GM19238 (cell line): Measurements from ENCODE around the gene LRRFIP1.

Experiments used
- DNase-seq: peaks from one replicate; pipeline ENCODE4 v3.0.0; 2011; ENCODE audit warnings: low spot score; ENCODE audit not compliant: insufficient read length

Gene LRRFIP1

DNA sequence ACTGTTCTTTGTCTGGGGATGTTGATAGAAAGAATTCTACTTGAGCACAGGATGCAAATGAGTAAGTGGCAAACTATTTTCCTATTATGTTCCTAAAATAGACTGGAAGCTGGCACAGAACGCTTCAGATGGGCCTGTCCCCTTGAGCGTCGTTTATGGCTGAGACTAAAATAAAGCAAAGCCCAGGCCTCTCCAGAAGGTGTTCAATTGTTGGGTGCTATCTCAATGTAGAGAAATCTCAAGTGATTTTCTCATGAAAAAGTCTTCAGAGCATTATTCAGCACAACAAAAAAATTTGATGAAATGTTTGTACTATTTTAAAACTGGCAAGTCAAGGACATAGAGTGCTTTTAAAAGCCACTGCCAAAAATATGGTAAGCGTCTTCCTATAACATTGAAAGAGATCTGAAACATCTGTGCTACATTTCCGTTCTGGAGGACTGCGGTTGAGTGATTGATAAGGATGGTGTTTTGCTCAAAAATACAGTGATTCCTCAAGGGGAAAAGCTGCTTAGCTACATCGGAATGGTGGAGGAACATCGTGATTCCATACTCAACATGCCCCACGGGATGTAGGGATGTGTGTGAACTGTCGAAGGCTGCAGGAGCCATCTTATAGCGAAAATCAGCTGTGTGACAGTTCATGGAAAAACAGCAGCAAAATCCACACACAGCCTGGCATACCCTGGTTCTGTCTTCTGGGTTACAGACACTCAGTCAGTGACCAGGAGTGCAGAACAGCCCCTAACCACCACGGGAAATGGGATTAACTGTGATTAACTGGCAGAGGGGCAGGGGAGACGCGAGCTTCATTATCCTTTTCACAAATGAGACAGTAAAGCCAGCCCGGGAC lies 10.4 kb upstream of the LRRFIP1 start:
- no peak for DNase-seq

DNA sequence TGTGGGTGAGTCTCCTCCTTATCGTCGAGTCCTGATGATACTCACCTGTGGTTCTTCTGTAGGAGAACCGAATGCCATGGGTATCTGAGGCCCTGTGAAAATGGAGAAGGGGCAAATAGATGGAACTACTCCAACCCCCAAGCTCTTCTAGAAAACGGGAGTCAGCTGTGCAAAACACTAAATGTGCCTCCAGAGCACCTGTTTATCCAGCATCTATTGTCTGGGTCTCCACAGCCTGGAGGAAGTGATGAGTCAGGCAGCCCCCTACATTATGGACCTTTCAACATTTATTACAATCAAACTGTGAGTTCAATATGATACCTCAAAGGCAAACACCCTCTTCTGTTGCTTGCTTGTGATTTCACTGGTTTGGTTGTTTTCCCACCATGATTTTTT lies 9.8 kb upstream of the LRRFIP1 start:
- no peak for DNase-seq

DNA sequence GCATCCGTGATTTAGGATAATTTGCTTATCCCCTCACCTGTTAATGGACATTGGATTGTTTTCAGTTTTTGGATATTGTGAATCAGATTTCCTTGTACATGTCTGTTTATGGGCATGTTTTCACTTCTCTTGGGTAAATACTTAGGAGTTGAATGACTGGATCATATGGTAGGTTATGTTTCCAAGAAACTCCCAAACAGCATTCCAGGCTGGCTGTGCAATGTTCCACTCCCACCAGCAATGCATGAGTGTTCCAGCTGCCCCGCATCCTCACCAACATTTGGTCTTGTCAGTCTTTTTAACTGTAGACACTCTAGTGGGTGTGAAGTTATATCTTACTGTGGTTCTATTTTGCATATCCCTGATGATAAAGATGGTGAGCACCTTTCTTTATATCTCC lies 8.9 kb upstream of the LRRFIP1 start:
- DNase-seq = no peak

DNA sequence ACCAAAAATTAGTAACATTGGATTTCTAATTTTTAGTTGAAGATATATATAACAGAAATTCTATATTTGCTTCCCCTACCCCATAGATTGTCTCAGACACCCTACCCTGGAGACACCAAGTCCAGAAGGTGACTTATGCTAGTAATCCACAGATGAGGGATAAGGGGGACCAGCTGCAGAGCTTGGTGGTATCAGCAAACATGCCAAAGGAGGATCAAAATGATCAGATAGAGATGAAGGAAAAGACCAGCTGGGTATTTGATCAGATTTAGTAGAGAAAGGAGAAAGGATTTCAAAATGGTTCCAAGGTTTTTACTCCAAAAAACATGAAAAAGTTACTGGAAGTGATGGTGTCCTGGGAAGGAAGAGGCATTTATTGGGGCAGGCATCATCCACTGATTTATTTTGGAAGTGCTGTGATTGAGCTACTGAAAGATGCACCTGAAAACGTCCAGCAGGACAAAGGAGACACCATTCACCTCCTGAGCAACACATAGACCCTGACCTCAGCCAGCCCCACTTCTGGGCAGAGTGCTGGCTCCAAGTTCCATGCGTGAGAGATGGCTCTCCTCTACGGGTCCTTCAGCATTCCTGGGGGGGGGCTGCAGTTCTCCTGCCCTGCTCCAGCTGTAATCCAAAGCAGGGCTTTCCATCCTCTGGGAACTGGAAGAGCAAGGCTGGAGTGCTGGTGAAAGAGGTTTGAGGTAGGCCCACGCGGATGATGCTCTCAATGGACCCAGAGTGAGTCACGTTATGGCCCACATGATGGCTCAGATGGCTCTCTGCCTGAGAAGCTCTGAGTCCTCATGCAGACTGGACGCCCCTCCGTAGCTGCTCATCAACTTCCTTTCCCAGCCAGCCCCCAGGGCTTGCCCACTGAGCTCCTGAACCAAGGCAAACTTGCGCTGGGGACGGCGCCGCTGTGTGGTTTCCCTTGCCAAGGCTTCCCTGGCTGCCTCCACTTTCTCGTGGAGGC lies 3.7 kb upstream of the LRRFIP1 start:
- no peak for DNase-seq

DNA sequence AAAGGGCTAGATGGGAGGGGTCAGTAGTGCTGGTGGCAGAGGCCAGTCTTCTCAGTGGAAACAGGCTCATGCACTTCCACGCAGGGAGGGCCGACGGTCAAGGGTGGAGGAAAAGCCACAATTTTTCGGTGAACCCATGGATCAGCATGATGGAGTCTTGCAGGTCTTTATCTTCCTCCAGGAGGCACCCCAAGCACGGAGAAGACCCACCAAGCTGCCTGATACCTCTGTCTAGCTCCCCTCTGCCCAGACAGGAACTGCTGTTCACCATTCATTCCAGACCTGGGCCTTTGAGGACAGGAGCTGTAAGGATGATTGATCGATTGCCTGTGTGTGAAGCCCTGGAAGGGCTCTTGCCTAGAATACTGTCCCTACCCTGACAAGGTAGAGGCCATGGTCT lies 2.8 kb upstream of the LRRFIP1 start:
- no peak for DNase-seq

DNA sequence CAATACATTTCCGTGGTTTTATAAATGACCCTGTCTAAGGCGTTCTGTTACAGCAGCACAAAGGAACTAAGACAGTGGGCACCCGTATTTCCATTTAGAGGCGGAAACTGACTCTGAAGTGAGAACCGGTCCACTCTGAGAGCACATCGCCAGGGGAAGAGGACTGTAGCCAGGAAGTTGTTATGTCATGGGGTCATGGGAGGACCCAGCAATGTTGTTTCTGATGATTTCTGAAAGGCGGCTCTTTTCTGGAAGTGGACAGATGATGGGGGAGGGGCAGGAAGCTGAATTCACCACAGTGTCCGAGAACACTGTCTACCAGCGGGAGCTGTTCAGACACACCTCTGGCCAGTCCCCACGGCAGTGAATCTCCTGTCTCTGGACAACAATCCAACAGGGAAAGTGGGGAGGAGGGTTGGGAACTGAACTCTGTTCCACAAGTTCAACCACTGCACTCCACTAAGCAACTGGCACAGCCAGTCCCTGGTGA lies 2.1 kb upstream of the LRRFIP1 start:
- DNase-seq = no peak

DNA sequence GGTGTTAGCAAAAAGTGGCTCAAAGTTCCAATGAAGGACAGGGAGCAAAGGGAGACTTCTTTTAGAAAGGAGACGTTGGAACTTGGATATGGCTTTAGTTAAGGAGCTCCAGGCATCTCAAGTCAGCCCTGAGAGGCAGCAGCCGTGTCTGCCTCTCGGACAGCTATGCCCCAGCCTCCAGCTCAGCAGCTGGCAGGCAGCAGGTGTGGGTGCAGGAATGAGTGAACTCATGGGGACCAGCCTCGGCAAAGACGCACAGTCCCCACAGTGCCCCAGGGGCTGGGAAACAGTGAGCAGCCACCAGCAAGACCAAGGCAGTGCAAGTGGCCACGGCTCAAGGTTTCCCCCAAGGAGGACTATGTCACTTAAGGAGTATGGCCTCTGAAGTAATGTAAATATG lies 1.6 kb upstream of the LRRFIP1 start:
- no peak for DNase-seq

DNA sequence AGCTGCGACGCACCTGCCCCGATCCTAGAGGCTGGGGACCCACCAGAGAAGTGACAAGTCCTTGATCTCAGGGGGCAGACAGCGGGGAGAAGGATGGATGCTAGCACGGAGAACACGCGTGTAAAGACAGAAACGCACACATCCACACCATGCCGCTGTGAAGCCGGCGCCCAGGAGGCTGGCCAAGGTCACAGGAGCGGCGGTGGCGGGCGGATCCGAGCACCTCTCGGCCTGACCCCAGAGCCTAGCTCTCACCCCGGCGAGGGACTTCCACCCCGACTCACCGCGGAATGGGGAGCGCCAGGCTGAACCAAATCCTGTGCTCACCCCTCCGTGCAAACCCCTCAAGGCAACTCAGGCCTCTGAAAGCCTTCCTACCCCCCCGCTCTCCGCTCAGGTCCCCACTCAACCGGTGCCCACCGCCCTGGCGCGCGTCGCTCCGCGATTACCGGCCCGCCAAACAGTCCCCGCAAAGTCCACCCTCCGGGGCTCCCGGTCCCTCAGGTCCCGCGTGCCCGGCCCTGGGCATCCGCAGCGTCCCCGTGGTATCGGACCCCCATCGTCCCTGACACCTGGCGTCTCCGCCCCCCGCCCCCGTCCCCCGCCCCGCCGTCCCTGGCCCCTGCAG lies 460 bp upstream of the LRRFIP1 start:
- DNase-seq = no peak

DNA sequence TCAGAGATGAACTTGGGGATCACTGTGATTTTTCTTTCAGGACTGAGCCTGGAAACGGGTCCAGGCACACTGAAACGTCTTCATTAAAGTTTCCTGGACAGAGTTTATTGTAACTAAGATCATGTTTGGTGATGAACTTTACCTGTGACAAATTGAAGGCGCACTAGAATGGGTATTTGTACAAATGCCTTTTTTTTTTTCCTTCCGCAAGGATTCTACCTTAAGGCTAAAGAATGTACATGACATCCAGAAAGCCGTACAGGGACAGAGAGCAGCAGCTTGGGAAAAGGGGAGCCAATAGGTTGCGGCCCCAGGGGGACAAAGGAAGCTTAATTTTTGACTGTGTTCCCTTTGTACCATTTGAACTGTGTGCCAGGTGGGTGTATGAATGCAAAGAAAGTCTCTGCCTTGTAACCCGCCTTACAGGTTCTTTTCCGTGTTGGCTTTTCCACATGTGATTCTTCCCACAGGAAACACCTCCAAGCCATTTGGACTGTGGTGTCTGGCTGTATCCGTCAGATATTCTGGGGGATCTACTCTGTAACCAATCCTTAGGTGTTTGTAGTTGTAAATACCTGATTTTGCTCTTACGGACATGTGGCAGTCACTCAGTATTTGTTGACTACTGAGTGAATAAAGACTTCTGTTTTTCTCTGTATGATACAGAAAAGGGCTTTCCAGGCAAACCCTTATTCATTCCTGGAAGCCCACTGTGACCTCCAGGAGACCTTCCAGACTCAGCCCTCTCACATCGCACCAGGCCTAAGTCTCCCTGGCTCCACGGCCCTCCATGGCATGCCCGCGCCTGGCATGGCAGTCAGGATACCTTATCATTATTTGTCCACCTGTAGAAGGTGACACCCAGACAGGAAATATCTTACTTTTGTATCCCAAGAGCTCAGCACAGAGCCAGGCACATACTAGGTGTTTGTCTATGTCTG lies 1.1 kb downstream of the LRRFIP1 start:
- no peak for DNase-seq

DNA sequence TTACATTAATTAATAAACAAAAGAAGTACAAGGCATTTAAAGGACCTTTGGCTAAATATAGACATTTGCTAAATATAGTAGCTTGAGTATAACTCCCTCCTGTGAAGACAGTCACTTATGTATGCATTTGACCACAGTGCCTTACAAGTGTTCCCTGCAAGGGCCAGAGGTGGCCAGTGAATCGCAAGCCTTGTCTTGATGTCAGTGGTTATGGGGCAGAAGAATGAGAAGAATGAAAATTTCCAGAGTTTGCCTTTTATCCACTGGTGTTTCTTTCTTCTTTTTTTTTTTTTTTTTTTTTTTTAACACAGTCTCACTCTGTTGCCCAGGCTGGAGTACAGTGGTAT lies 1.8 kb downstream of the LRRFIP1 start:
- DNase-seq = no peak

DNA sequence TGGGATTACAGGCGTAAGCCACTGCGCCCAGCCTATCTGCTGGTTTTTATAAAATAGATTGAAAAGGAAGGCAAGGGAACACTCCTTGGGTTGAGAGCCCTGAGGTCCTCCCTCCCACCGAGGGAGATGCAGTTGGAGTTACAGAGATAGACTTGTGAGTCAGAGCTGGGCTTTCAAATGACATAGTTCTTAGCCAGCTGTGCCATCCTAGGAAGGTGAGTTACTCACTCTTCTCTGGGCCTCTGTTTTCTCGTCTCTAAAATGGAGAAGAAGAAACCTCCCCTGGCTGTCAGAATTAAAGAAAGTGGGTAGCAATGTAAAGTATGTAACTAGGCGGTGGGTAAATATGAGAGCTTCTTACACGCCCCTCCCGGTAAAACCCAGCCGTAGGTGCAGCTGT lies 2.4 kb downstream of the LRRFIP1 start:
- no peak for DNase-seq

DNA sequence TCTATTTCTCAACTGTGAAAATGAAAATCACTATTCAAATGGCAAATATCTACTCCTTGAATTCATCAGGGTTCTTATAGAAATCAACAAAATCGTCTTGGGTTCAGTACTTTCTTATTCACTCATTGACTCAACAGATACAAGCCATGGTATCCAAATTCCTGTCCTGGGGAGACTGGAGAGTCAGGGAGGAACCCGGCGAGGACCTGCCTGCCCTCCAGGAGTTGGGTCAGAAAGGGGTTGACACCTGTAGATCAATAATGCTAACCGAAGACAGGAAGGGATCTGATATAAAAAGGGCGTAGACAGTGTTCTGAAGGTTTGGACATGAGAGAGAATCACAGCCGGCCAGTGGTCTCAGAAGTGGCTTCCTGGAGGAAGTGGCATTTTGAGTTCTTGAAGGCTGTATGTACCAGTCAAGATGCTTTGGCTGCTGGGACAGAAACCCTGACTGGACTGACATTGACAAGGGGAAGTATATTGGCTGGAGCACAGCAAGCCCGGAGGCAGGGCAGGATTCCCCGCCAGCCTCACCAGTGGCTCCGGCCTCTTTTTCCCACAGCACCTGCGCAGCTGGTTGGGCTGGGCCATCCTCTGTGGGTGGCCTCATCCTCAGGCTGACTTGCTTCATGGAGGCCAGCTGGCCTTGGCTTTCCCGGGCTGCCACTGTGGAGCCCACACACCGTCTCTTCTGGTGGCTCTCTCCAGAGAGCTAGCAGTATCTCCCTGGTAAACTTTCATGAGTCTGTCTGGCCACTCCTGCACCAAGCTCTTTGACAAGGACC lies 3.0 kb downstream of the LRRFIP1 start:
- no peak for DNase-seq

DNA sequence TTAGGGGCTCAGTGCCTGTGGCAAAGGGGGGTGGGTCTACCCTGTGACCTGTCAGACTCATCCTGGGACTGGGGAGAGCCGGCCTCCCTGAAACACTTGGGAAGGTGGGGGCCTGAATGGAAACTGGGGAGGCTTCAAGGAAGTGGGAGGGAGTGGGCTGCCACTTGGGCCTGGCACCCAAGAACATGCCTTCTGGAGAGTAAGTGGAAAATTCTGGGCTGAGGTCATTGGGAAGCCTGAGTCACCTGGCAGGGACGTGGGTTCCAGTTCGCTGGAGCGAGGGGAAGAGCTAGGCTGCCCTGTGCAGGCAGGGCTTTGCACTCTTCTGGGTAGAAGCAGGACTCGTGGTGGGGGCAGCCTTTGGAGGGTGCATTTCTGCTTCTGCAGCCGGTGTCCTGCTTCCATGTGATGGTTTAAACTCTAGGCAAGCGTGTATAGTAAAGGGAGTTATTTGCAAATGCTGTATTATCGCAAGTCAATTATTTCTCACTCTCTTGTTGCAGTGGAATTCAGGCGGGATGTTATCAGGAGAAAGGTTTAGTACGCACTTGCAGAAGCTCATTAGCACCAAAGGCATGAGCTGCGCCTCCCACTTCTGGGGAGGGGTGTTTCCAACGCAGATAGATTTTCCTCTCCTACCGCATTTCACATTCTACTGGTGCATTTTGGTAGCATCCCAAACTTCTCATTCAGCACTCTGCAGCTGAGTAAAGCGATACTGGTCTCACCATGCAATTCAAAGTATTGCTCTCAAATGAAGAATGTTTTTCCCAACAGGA lies 3.8 kb downstream of the LRRFIP1 start:
- DNase-seq = no peak

DNA sequence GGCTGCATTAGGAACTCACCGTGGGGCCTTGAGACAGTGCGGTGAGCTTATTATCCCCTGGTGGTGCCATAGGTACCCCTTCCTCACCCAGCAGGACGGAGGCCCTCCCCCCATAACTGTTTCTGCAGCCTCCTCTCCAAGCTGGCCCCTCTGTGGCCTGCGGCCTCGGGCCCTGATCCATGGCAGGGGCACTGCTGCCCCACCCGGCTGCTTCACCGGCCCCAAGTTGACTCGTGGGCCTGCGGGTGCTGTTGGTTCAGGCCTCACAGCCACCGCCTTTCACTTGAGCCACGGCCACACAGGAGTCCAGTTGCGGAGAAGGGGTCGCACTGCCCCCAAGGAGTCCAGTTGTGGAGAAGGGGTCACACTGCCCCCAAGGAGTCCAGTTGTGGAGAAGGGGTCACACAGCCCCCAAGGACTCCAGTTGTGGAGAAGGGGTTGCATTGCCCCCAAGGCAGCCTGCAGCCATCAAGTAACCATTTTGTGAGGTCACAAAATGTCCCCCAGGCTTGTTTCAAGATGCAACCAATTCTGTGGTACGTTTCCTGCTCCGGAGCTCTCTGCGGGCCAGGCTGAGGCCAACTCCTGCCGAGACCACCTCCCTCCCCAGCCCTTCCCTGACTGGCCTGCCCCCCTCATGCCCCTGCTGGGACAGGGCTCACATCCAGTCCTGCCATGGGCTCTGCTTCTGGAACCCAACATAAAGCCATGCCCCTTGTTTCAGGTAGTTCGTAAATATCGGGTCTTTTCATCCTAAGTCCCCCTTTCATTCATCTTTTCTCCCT lies 4.6 kb downstream of the LRRFIP1 start:
- no peak for DNase-seq

DNA sequence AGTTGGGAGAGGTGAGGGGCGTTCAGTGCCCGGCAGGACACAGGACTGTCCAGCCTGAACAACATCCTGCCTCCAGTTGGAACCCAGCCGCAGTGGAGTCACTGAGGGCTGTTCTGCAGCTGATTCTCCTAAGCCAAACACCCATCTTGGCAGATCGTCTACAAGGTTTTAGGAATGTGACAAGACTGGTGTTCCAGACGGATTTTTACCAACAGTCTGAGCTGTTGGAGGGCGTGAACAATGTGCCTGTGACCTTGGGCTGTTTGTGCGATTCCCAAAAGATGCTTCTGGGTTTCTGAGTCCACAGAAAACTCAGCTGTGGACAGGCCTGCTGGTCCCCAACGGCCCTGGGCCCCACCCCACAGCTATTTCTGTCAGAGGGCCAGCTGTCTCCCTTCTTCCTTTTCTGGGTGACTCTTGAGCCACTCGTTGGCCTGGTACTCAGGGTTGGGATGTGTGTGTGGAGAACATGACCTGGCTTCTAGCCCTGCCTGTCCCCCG lies 5.7 kb downstream of the LRRFIP1 start:
- no peak for DNase-seq

DNA sequence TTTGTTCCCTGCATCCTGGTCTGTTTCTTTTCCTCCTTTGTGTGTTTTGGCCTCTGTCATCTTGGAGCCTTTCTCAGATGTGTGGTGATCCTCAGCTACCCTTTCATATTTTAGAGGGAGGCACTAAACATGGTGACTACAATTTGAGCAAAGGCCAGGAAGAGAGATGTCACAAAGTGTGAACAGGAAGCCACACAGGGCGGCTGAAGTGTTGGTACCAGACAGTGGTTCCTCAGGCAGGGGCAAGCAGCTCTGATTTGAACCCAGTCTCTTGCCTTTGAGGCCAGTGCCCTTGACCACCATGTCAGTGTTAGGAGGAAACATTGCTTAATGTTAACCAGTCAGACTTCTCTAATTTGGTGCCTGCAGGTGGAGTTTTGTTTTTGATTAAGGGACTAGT lies 9.2 kb downstream of the LRRFIP1 start:
- DNase-seq = no peak

DNA sequence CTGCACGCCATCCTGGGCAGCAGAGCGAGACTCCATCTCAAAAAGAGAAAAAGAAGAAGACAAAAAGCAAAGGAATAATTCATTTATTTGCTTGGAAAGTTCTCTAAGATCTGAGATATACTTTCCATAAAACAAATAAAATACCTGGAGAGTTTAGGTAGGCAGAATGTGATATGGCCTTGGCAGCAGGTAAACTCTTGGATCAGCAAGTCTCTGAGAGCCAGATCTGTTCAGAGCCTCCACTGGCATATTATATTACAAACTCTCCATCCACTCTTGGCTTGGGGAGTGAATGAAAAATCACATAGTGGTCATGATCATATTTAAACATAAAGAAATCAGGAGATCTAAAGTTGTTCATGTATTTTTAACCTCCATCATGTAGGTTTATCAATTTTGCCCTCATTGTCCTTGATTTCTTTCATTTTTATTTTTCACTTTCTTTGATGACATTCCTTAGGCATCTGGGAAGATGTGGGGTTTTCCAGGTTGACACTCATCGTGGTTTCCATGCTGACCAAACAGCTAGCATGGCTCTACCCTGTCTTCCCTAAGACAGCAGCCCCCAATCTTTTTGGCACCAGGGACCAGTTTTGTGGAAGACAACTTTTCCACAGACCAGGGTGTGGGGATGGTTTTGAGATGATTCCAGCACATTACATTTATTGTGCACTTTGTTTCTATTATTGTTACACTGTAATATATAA lies 10.2 kb downstream of the LRRFIP1 start:
- DNase-seq = no peak

DNA sequence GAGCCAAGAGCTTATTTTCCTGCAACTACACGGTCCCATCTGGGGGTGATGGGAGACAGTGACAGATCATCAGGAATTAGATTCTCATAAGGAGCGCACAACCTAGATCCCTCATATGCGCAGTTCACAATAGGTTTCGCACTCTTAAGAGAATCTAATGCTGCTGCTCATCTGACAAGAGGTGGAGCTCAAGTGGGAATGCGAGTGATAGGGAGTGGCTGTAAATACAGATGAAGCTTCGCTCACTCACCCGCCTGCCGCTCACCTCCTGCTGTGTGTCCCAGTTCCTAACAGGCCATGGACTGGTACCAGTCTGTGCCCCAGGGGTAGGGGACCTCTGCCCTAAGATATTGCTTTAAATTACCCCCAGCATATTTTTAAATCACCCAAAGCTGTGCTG lies 10.8 kb downstream of the LRRFIP1 start:
- no peak for DNase-seq
